DND-41 (cell line): Measurements from ENCODE around the gene RFK.

Experiments
- EZH2 ChIP-seq: IDR thresholded peaks from 3 replicates; pipeline ENCODE4 v1.6.1; 2012; ENCODE audit warnings: borderline replicate concordance, low read depth, mild to moderate bottlenecking, moderate library complexity, low read length, inconsistent platforms; ENCODE audit not compliant: severe bottlenecking
- TF ChIP-seq, protein P1 (sequence below): IDR thresholded peaks from 2 replicates; pipeline ENCODE4 v1.5.1; 2012; ENCODE audit warnings: borderline replicate concordance, low read length, moderate library complexity, mild to moderate bottlenecking; ENCODE audit not compliant: poor library complexity, severe bottlenecking; ENCODE audit errors: extremely low read depth

DNA sequence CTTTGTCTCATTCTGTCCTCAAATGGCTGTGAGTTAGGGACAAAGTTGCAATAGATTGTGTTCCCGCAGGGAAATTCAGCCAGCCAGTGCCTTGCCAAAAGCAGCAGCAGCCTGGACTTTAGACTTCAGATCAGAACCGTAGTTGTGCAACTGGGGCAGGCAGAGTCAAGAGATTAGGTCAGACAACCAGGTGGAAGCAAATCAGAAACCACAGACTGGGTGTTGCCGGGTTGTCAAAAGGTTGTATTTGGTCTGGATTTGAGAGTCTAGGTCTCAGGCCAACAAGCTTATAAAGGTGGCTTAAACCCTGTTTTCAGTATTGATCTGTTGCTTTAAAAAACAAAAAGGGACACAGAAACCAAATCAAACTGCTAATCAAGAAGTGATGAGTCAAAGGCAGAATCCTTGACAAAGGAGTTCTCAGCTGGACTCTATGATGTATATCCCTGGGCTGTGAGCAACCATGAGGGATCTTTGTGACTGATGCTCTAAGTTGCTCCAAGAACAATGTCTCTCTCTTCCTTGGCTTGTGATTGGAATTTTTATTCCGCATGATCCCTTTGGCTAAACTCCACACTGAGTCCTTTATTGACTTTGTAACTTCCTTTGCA, 20.9 kb downstream of the RFK start:
- TF ChIP-seq, protein P1, sequence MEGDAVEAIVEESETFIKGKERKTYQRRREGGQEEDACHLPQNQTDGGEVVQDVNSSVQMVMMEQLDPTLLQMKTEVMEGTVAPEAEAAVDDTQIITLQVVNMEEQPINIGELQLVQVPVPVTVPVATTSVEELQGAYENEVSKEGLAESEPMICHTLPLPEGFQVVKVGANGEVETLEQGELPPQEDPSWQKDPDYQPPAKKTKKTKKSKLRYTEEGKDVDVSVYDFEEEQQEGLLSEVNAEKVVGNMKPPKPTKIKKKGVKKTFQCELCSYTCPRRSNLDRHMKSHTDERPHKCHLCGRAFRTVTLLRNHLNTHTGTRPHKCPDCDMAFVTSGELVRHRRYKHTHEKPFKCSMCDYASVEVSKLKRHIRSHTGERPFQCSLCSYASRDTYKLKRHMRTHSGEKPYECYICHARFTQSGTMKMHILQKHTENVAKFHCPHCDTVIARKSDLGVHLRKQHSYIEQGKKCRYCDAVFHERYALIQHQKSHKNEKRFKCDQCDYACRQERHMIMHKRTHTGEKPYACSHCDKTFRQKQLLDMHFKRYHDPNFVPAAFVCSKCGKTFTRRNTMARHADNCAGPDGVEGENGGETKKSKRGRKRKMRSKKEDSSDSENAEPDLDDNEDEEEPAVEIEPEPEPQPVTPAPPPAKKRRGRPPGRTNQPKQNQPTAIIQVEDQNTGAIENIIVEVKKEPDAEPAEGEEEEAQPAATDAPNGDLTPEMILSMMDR, result no peak
- TF ChIP-seq EZH2, result no peak
